ENCODE data around the gene PALM.

GRCh38 chr19:763181-763580 is 54.4 kb downstream of the PALM start:
- TF ChIP-seq SUZ12 (IDR thresholded peaks at IDR 0.05) (no peak), HDGF (IDR thresholded peaks at IDR 0.05; ENCODE audit: borderline replicate concordance) (no peak), ARNT (IDR thresholded peaks at IDR 0.05) (no peak), ELF4 (IDR thresholded peaks at IDR 0.05) (no peak), BHLHE40 (IDR thresholded peaks at IDR 0.05; ENCODE audit: borderline replicate concordance) (no peak), SP1 (IDR thresholded peaks at IDR 0.05) (no peak)
